Measurements from ENCODE around the gene NCAM2. TPM values are rescaled to one million over a fixed set of nuclear protein-coding genes. Genes with fewer than 3 reads are reported as not detected.

Gene NCAM2
- total and polyA plus RNA-seq, 2 experiments from 2014 or later, result 0.36 to 0.83 TPM

DNA sequence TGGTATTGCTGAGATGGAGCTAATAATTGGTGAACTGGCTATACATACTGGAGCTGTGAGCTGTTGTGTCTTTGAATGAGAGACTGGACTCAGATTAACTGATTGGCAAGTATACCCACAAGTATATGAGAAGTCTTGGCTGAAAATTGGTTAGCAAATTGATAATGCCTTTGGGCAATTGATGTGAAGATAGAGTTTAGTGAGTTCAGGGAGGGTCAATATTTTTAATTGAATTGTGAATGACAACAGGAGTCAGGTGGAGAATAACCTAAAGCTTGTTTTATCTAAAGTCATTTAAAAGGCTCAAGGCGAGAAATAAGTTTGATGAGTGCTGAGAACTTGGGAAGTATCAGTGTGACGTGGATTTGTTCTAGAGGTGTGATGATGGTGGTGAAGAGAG, 27.5 kb downstream of the NCAM2 start (continued):
- TF ChIP-seq JUNB (IDR thresholded peaks at IDR 0.05; ENCODE audit: unreplicated experiment) (no peak), EZH2phosphoT487 (IDR thresholded peaks at IDR 0.05; ENCODE audit: unreplicated experiment) (no peak), ZNF331 (CRISPR knock-in tag; IDR thresholded peaks at IDR 0.05; ENCODE audit: low read depth) (no peak)

DNA sequence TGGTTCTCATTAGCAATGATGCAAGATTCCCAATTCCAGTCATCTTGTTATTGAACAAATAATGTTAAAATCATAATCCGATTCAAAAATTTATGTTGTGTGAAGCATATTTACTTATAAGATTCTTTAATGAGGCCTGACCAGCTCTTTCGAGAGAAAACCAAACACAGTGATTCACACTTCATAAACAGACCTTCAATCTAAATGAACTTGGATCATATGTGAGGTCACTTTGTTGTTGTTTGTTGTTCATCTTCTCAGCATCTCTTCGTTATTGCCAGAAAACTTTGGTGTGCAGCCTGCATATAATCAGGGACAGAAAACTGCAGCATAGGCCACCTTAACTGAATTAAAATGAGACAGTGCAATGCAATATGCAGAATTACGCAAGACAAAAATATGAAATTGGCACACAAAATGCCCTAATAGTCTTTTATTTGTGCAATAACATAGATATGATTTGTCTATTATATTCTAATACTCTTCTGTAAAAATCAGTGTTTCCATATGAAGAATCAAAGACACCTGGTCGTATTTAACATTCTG, 30.1 kb downstream of the NCAM2 start:
- Histone ChIP-seq H3K27me3 (ENCODE audit: insufficient read depth) (no peaks in the 10 kb centered on the region), H3K4me2 (no peak overlapping the region), H3K36me3 (ENCODE audit: insufficient read depth) (no peaks in the 10 kb centered on the region), H3K4me3 (no peak overlapping the region), H3F3A (replicated peaks; ENCODE audit: low read depth) (no peaks in the 10 kb centered on the region), H3K79me2 (replicated peaks; ENCODE audit: insufficient read depth) (no peaks in the 10 kb centered on the region), H3K27ac (ENCODE audit: low read depth) (no peak overlapping the region), H3K4me1 (ENCODE audit: insufficient read depth) (no peaks in the 10 kb centered on the region; the same call in 1 of the 2 replicates), H2AFZ (no peak overlapping the region), H4K20me1 (replicated peaks; ENCODE audit: insufficient read depth) (no peaks in the 10 kb centered on the region), H3K9me2 (ENCODE audit: insufficient read depth) (no peaks in the 10 kb centered on the region)
- Mint-ChIP-seq H3K9me3 (no peaks in the 10 kb centered on the region), H3K4me1 (peaks cover 10% of the 10 kb centered on the region; the same call in 2 of the 3 replicates), H3K4me3 (no peak overlapping the region), H3K27ac (no peak overlapping the region), H3K36me3 (ENCODE audit: low read depth) (no peaks in the 10 kb centered on the region), H3K27me3 (ENCODE audit: insufficient read depth, low read depth, poor library complexity) (no peaks in the 10 kb centered on the region)
- ATAC-seq, result no peak
- DNase-seq (ENCODE audit: low spot score), result no peak
- TF ChIP-seq STAT1 (IDR thresholded peaks at IDR 0.05; ENCODE audit: unreplicated experiment) (no peak), ZNF114 (CRISPR knock-in tag; IDR thresholded peaks at IDR 0.05) (no peak), ZNF331 (CRISPR knock-in tag; IDR thresholded peaks at IDR 0.05; ENCODE audit: low read depth) (no peak), CREB1 (CRISPR knock-in tag; IDR thresholded peaks at IDR 0.05; ENCODE audit: low read depth) (no peak), POLR2AphosphoS5 (IDR thresholded peaks at IDR 0.05; ENCODE audit: low read depth) (no peak), EZH2 (IDR thresholded peaks at IDR 0.05; ENCODE audit: low read depth, unreplicated experiment) (no peak), NANOG (IDR thresholded peaks at IDR 0.05; ENCODE audit: borderline replicate concordance) (no peak), EZH2phosphoT487 (IDR thresholded peaks at IDR 0.05; ENCODE audit: unreplicated experiment) (no peak), JUNB (IDR thresholded peaks at IDR 0.05; ENCODE audit: unreplicated experiment) (no peak)
- TF ChIP-seq, protein P1, sequence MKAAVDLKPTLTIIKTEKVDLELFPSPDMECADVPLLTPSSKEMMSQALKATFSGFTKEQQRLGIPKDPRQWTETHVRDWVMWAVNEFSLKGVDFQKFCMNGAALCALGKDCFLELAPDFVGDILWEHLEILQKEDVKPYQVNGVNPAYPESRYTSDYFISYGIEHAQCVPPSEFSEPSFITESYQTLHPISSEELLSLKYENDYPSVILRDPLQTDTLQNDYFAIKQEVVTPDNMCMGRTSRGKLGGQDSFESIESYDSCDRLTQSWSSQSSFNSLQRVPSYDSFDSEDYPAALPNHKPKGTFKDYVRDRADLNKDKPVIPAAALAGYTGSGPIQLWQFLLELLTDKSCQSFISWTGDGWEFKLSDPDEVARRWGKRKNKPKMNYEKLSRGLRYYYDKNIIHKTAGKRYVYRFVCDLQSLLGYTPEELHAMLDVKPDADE (IDR thresholded peaks at IDR 0.05), result no peak
- TF ChIP-seq, protein P2, sequence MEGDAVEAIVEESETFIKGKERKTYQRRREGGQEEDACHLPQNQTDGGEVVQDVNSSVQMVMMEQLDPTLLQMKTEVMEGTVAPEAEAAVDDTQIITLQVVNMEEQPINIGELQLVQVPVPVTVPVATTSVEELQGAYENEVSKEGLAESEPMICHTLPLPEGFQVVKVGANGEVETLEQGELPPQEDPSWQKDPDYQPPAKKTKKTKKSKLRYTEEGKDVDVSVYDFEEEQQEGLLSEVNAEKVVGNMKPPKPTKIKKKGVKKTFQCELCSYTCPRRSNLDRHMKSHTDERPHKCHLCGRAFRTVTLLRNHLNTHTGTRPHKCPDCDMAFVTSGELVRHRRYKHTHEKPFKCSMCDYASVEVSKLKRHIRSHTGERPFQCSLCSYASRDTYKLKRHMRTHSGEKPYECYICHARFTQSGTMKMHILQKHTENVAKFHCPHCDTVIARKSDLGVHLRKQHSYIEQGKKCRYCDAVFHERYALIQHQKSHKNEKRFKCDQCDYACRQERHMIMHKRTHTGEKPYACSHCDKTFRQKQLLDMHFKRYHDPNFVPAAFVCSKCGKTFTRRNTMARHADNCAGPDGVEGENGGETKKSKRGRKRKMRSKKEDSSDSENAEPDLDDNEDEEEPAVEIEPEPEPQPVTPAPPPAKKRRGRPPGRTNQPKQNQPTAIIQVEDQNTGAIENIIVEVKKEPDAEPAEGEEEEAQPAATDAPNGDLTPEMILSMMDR (conservative IDR thresholded peaks at IDR 0.05; ENCODE audit: low read depth in 2 of 2), result no peak
- TF ChIP-seq, protein P3, sequence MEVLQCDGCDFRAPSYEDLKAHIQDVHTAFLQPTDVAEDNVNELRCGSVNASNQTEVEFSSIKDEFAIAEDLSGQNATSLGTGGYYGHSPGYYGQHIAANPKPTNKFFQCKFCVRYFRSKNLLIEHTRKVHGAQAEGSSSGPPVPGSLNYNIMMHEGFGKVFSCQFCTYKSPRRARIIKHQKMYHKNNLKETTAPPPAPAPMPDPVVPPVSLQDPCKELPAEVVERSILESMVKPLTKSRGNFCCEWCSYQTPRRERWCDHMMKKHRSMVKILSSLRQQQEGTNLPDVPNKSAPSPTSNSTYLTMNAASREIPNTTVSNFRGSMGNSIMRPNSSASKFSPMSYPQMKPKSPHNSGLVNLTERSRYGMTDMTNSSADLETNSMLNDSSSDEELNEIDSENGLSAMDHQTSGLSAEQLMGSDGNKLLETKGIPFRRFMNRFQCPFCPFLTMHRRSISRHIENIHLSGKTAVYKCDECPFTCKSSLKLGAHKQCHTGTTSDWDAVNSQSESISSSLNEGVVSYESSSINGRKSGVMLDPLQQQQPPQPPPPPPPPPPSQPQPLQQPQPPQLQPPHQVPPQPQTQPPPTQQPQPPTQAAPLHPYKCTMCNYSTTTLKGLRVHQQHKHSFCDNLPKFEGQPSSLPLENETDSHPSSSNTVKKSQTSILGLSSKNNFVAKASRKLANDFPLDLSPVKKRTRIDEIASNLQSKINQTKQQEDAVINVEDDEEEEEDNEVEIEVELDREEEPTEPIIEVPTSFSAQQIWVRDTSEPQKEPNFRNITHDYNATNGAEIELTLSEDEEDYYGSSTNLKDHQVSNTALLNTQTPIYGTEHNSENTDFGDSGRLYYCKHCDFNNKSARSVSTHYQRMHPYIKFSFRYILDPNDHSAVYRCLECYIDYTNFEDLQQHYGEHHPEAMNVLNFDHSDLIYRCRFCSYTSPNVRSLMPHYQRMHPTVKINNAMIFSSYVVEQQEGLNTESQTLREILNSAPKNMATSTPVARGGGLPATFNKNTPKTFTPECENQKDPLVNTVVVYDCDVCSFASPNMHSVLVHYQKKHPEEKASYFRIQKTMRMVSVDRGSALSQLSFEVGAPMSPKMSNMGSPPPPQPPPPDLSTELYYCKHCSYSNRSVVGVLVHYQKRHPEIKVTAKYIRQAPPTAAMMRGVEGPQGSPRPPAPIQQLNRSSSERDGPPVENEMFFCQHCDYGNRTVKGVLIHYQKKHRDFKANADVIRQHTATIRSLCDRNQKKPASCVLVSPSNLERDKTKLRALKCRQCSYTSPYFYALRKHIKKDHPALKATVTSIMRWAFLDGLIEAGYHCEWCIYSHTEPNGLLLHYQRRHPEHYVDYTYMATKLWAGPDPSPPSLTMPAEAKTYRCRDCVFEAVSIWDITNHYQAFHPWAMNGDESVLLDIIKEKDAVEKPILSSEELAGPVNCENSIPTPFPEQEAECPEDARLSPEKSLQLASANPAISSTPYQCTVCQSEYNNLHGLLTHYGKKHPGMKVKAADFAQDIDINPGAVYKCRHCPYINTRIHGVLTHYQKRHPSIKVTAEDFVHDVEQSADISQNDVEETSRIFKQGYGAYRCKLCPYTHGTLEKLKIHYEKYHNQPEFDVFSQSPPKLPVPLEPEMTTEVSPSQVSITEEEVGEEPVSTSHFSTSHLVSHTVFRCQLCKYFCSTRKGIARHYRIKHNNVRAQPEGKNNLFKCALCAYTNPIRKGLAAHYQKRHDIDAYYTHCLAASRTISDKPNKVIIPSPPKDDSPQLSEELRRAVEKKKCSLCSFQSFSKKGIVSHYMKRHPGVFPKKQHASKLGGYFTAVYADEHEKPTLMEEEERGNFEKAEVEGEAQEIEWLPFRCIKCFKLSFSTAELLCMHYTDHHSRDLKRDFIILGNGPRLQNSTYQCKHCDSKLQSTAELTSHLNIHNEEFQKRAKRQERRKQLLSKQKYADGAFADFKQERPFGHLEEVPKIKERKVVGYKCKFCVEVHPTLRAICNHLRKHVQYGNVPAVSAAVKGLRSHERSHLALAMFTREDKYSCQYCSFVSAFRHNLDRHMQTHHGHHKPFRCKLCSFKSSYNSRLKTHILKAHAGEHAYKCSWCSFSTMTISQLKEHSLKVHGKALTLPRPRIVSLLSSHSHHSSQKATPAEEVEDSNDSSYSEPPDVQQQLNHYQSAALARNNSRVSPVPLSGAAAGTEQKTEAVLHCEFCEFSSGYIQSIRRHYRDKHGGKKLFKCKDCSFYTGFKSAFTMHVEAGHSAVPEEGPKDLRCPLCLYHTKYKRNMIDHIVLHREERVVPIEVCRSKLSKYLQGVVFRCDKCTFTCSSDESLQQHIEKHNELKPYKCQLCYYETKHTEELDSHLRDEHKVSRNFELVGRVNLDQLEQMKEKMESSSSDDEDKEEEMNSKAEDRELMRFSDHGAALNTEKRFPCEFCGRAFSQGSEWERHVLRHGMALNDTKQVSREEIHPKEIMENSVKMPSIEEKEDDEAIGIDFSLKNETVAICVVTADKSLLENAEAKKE (CRISPR knock-in tag; IDR thresholded peaks at IDR 0.05), result no peak
- TF ChIP-seq, protein P4, sequence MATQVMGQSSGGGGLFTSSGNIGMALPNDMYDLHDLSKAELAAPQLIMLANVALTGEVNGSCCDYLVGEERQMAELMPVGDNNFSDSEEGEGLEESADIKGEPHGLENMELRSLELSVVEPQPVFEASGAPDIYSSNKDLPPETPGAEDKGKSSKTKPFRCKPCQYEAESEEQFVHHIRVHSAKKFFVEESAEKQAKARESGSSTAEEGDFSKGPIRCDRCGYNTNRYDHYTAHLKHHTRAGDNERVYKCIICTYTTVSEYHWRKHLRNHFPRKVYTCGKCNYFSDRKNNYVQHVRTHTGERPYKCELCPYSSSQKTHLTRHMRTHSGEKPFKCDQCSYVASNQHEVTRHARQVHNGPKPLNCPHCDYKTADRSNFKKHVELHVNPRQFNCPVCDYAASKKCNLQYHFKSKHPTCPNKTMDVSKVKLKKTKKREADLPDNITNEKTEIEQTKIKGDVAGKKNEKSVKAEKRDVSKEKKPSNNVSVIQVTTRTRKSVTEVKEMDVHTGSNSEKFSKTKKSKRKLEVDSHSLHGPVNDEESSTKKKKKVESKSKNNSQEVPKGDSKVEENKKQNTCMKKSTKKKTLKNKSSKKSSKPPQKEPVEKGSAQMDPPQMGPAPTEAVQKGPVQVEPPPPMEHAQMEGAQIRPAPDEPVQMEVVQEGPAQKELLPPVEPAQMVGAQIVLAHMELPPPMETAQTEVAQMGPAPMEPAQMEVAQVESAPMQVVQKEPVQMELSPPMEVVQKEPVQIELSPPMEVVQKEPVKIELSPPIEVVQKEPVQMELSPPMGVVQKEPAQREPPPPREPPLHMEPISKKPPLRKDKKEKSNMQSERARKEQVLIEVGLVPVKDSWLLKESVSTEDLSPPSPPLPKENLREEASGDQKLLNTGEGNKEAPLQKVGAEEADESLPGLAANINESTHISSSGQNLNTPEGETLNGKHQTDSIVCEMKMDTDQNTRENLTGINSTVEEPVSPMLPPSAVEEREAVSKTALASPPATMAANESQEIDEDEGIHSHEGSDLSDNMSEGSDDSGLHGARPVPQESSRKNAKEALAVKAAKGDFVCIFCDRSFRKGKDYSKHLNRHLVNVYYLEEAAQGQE (IDR thresholded peaks at IDR 0.05; ENCODE audit: unreplicated experiment), result no peak

Measured in GM23338 (cell line).